ENCODE measurements around the gene JMJD4. TPM values are rescaled to one million over a fixed set of nuclear protein-coding genes. Genes with fewer than 3 reads are reported as not detected.

JMJD4 gene
- total and polyA plus RNA-seq, 9 of the 15 experiments (the other 6 are each of a cell fraction or from before 2014, with no cell fraction given): 1.4 to 42.6 (median 29.2) TPM

GRCh38 chr1:227728059-227728891 is 6.8 kb downstream of the JMJD4 start (continued):
- TF ChIP-seq MGA (IDR thresholded peaks at IDR 0.05): peak; percentile 30; the same call in 1 of the 2 replicates
- TF ChIP-seq BHLHE40 (IDR thresholded peaks at IDR 0.05; ENCODE audit: low read length): peak; percentile 23; the same call in 1 of the 2 replicates
- TF ChIP-seq ELF2 (CRISPR knock-in tag; IDR thresholded peaks at IDR 0.05): 0 out of 2 replicates have a peak, but pooled peaks have one; percentile 45
- TF ChIP-seq, protein P1, sequence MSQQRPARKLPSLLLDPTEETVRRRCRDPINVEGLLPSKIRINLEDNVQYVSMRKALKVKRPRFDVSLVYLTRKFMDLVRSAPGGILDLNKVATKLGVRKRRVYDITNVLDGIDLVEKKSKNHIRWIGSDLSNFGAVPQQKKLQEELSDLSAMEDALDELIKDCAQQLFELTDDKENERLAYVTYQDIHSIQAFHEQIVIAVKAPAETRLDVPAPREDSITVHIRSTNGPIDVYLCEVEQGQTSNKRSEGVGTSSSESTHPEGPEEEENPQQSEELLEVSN (IDR thresholded peaks at IDR 0.05; ENCODE audit: borderline replicate concordance in 1 of 2, extremely low read depth in 1 of 2, insufficient read depth in 1 of 2, insufficient read length in 1 of 2, low read depth in 1 of 2, low read length in 1 of 2, poor library complexity in 1 of 2, severe bottlenecking in 1 of 2): peak; percentile 48 to 69
- TF ChIP-seq YY1 (IDR thresholded peaks at IDR 0.05; ENCODE audit: borderline replicate concordance in 1 of 3, control insufficient read depth in 1 of 3, extremely low read depth in 1 of 3, insufficient read depth in 3 of 3, insufficient read length in 1 of 3, insufficient replicate concordance in 2 of 3, low read depth in 1 of 3, low read length in 2 of 3): no peak
- TF ChIP-seq, protein P2, sequence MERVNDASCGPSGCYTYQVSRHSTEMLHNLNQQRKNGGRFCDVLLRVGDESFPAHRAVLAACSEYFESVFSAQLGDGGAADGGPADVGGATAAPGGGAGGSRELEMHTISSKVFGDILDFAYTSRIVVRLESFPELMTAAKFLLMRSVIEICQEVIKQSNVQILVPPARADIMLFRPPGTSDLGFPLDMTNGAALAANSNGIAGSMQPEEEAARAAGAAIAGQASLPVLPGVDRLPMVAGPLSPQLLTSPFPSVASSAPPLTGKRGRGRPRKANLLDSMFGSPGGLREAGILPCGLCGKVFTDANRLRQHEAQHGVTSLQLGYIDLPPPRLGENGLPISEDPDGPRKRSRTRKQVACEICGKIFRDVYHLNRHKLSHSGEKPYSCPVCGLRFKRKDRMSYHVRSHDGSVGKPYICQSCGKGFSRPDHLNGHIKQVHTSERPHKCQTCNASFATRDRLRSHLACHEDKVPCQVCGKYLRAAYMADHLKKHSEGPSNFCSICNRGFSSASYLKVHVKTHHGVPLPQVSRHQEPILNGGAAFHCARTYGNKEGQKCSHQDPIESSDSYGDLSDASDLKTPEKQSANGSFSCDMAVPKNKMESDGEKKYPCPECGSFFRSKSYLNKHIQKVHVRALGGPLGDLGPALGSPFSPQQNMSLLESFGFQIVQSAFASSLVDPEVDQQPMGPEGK (CRISPR knock-in tag; IDR thresholded peaks at IDR 0.05; ENCODE audit: borderline replicate concordance): peak; percentile 53; the same call in 1 of the 2 replicates
- 0 out of 2 replicates have a peak, but pooled peaks have one; percentile 42 for TF ChIP-seq CGGBP1 (CRISPR knock-in tag; IDR thresholded peaks at IDR 0.05)
